DND-41 (cell line): ENCODE data around the gene TTLL8.

ENCODE experiments used
- ATAC-seq: fragments of 200-7000 bp; cut with Tn5 transposase; 3 replicates; pipeline ENCODE4 v1.9.1; 2021; ENCODE audit warnings: low read depth; ENCODE audit not compliant: insufficient read depth
- DNase-seq: peaks from one replicate; pipeline ENCODE4 v3.0.0-alpha.2; 2020
- H2AFZ ChIP-seq: 2 replicates; pipeline ENCODE4 v1.6.0; 2012; ENCODE audit warnings: low read depth, low read length
- H3K27ac ChIP-seq: 2 replicates; pipeline ENCODE4 v1.5.1; 2012; ENCODE audit warnings: low read length, inconsistent platforms
- H3K27me3 ChIP-seq: fragments of 200-600 bp; sonication (generic); 2 replicates; pipeline ENCODE4 v1.6.0; 2012; ENCODE audit warnings: low read length, mild to moderate bottlenecking, inconsistent platforms; ENCODE audit not compliant: insufficient read depth, poor library complexity
- H3K36me3 ChIP-seq: 2 replicates; pipeline ENCODE4 v1.5.1; 2012; ENCODE audit warnings: low read length, inconsistent platforms; ENCODE audit not compliant: insufficient read depth
- H3K4me1 ChIP-seq: 2 replicates; pipeline ENCODE4 v1.5.1; 2012; ENCODE audit warnings: mild to moderate bottlenecking, low read length; ENCODE audit not compliant: insufficient read depth
- H3K4me2 ChIP-seq: 2 replicates; pipeline ENCODE4 v1.6.0; 2012; ENCODE audit warnings: mild to moderate bottlenecking, moderate library complexity, low read length, inconsistent platforms; ENCODE audit not compliant: insufficient read depth
- H3K4me3 ChIP-seq, 2 experiments: fragments of 200-600 bp in 1 of 2; shearing (Covaris generic) in 1 of 2; 2 replicates each; pipeline ENCODE4 v1.5.1; 2012 to 2016; ENCODE audit warnings: inconsistent platforms in 2 of 2, low read length in 2 of 2, mild to moderate bottlenecking in 2 of 2, low read depth in 1 of 2, moderate library complexity in 1 of 2
- H3K79me2 ChIP-seq: 2 replicates; pipeline ENCODE4 v1.6.0; 2012; ENCODE audit warnings: low read length, inconsistent platforms; ENCODE audit not compliant: insufficient read depth
- H3K9ac ChIP-seq: 2 replicates; pipeline ENCODE4 v1.6.0; 2012; ENCODE audit warnings: low read depth, mild to moderate bottlenecking, inconsistent platforms, low read length, moderate library complexity
- H3K9me3 ChIP-seq: 2 replicates; pipeline ENCODE4 v1.5.1; 2012; ENCODE audit warnings: low read length, moderate library complexity, mild to moderate bottlenecking, inconsistent platforms; ENCODE audit not compliant: insufficient read depth, severe bottlenecking
- H4K20me1 ChIP-seq: 2 replicates; pipeline ENCODE4 v1.6.0; 2012; ENCODE audit warnings: low read length; ENCODE audit not compliant: insufficient read depth
- CTCF ChIP-seq: IDR thresholded peaks from 2 replicates; pipeline ENCODE4 v1.5.1; 2012; ENCODE audit warnings: borderline replicate concordance, low read length, moderate library complexity, mild to moderate bottlenecking; ENCODE audit not compliant: poor library complexity, severe bottlenecking; ENCODE audit errors: extremely low read depth
- EZH2 ChIP-seq: IDR thresholded peaks from 3 replicates; pipeline ENCODE4 v1.6.1; 2012; ENCODE audit warnings: borderline replicate concordance, low read depth, mild to moderate bottlenecking, moderate library complexity, low read length, inconsistent platforms; ENCODE audit not compliant: severe bottlenecking

Gene TTLL8

GRCh38 chr22:50009765-50010675, 48.1 kb downstream of the TTLL8 start:
- H3K4me2 ChIP-seq: no peak overlapping the region
- H3K4me3 ChIP-seq: no peak overlapping the region
- H3K4me1 ChIP-seq: no peaks in the 10 kb centered on the region
- H4K20me1 ChIP-seq: no peaks in the 10 kb centered on the region
- H3K9me3 ChIP-seq: no peaks in the 10 kb centered on the region
- H3K9ac ChIP-seq: no peak overlapping the region
- ATAC-seq (no peak), DNase-seq (no peak)
- no peak overlapping the region for H2AFZ ChIP-seq
- H3K27ac ChIP-seq: no peak overlapping the region
- no peaks in the 10 kb centered on the region for H3K79me2 ChIP-seq
- TF ChIP-seq CTCF (no peak), EZH2 (no peak)
- H3K27me3 ChIP-seq: no peaks in the 10 kb centered on the region
- no peaks in the 10 kb centered on the region for H3K36me3 ChIP-seq

DNA sequence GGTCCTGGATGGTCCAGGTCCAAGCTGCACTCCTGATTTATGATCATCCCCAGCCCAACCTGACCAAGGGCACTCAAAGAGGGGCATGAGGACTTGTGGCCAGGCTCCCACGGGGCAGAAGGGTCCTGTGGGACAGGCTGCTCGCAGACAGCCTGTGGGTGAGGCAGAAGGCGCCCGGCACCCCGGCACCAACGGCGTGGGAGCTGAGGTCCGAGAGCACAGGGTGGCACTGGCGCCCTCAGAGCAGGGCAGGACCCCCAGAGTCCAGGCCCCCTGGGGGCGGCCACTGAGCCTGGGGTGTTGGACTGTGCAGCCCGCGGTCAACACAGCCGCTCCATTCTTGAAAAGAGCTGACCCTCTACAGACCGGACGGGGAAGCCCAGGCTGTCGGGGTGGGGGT, 48.8 kb downstream of the TTLL8 start:
- no peak for TF ChIP-seq CTCF
- TF ChIP-seq EZH2: no peak
- Histone ChIP-seq H2AFZ (no peak overlapping the region), H4K20me1 (no peaks in the 10 kb centered on the region), H3K27me3 (no peaks in the 10 kb centered on the region), H3K79me2 (no peaks in the 10 kb centered on the region), H3K27ac (no peak overlapping the region), H3K9ac (no peak overlapping the region), H3K4me1 (no peaks in the 10 kb centered on the region), H3K36me3 (no peaks in the 10 kb centered on the region), H3K9me3 (no peaks in the 10 kb centered on the region), H3K4me3 (no peak overlapping the region), H3K4me2 (no peak overlapping the region)
- DNase-seq (no peak), ATAC-seq (no peak)

- no peak for TF ChIP-seq CTCF
- TF ChIP-seq EZH2: no peak
- DNase-seq (no peak), ATAC-seq (no peak)
- H3K27ac ChIP-seq: no peak overlapping the region
- H2AFZ ChIP-seq: no peak overlapping the region
- no peak overlapping the region for H3K9ac ChIP-seq
- H3K79me2 ChIP-seq: no peaks in the 10 kb centered on the region
- H3K27me3 ChIP-seq: no peaks in the 10 kb centered on the region
- no peak overlapping the region for H3K4me2 ChIP-seq
- H3K36me3 ChIP-seq: no peaks in the 10 kb centered on the region
- no peak overlapping the region for H3K4me3 ChIP-seq
- no peaks in the 10 kb centered on the region for H3K4me1 ChIP-seq
- H3K9me3 ChIP-seq: no peaks in the 10 kb centered on the region
- no peaks in the 10 kb centered on the region for H4K20me1 ChIP-seq
Measured at GRCh38 chr22:50008151-50009040, 49.7 kb downstream of the TTLL8 start.
